ENCODE measurements around the gene RPS6KL1. TPM values are rescaled to one million over a fixed set of nuclear protein-coding genes. Genes with fewer than 3 reads are reported as not detected.

Gene RPS6KL1
- total and polyA plus RNA-seq, 4 donors, result 1.1 to 5.9 (median 3.8) TPM

GRCh38 chr14:74908861-74909341 is 14.2 kb downstream of the RPS6KL1 start (continued):
- no peak for TF ChIP-seq MAX (IDR thresholded peaks at IDR 0.05)
- no peak for TF ChIP-seq REST (IDR thresholded peaks at IDR 0.05)
- no peak for TF ChIP-seq YY1 (IDR thresholded peaks at IDR 0.05)
- no peak for TF ChIP-seq HNF4A (conservative IDR thresholded peaks at IDR 0.05)
- no peak for TF ChIP-seq NR2F2 (IDR thresholded peaks at IDR 0.05)
- no peak for TF ChIP-seq TAF1 (conservative IDR thresholded peaks at IDR 0.05)

DNA sequence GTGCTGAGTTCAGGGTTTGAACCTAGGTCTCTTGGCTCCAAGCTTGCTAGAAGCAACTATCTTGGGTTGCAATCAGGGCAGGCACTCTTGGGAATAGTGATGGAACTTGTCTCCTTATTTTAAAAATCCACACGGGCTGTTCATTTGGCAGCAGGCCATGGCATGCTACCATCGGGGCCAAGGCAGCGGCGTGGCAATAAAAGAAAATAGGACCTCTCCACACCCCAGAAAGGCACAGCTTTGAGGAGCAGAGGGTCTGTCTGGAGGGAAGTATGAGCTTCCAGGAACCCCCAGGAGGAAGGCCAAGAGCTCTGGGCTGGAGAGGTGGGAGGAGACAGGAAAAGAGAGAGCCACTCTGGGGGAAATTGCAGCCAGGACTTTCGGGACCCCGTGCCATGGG is 15.3 kb downstream of the RPS6KL1 start:
- 51% methylated on average over 6 of the region's 6 CpGs for WGBS
- no peak for DNase-seq (ENCODE audit: low spot score)
- TF ChIP-seq SP1 (IDR thresholded peaks at IDR 0.05) (no peak), YY1 (IDR thresholded peaks at IDR 0.05) (no peak), ZBTB33 (IDR thresholded peaks at IDR 0.05) (no peak), REST (IDR thresholded peaks at IDR 0.05) (no peak), JUND (IDR thresholded peaks at IDR 0.05) (no peak), HNF4A (conservative IDR thresholded peaks at IDR 0.05) (no peak), HNF4G (IDR thresholded peaks at IDR 0.05) (no peak), RAD21 (IDR thresholded peaks at IDR 0.05) (no peak), MAX (IDR thresholded peaks at IDR 0.05) (no peak), RXRA (IDR thresholded peaks at IDR 0.05) (no peak), GABPA (IDR thresholded peaks at IDR 0.05 in 1 of 2, conservative IDR thresholded peaks at IDR 0.05 in 1 of 2) (no peak), FOXA1 (IDR thresholded peaks at IDR 0.05) (no peak), EGR1 (IDR thresholded peaks at IDR 0.05; ENCODE audit: low read depth in 2 of 2) (no peak)
- TF ChIP-seq, protein P1, sequence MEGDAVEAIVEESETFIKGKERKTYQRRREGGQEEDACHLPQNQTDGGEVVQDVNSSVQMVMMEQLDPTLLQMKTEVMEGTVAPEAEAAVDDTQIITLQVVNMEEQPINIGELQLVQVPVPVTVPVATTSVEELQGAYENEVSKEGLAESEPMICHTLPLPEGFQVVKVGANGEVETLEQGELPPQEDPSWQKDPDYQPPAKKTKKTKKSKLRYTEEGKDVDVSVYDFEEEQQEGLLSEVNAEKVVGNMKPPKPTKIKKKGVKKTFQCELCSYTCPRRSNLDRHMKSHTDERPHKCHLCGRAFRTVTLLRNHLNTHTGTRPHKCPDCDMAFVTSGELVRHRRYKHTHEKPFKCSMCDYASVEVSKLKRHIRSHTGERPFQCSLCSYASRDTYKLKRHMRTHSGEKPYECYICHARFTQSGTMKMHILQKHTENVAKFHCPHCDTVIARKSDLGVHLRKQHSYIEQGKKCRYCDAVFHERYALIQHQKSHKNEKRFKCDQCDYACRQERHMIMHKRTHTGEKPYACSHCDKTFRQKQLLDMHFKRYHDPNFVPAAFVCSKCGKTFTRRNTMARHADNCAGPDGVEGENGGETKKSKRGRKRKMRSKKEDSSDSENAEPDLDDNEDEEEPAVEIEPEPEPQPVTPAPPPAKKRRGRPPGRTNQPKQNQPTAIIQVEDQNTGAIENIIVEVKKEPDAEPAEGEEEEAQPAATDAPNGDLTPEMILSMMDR (IDR thresholded peaks at IDR 0.05; ENCODE audit: low read depth, low read length, missing input control), result no peak

More for the DNA sequence above, 15.3 kb downstream of the RPS6KL1 start:
- no peak overlapping the region for H3K27ac ChIP-seq (ENCODE audit: low read depth in 1 of 2, low read length in 2 of 2)
- no peak overlapping the region for H3K4me3 ChIP-seq (ENCODE audit: low read depth in 1 of 3, low read length in 3 of 3)
- H3K4me1 ChIP-seq (ENCODE audit: control insufficient read depth in 4 of 4, insufficient read depth in 4 of 4, low read length in 3 of 4), result no peaks in the 10 kb centered on the region
- no peaks in the 10 kb centered on the region for H3K27me3 ChIP-seq (ENCODE audit: control insufficient read depth in 4 of 4, insufficient read depth in 4 of 4, low read length in 3 of 4)
- H3K9me3 ChIP-seq (ENCODE audit: control insufficient read depth in 4 of 4, low read length in 3 of 4), result no peaks in the 10 kb centered on the region
- H3K9ac ChIP-seq (ENCODE audit: low read depth in 1 of 2, low read length in 2 of 2), result no peak overlapping the region
- H3K36me3 ChIP-seq (ENCODE audit: control insufficient read depth in 4 of 4, insufficient read depth in 3 of 4, low read depth in 1 of 4, low read length in 3 of 4), result peaks cover 0 to 18% (median 7%) of the 10 kb centered on the region in 4 donors
